Liver (tissue), 9 donors: ENCODE measurements around the gene TAOK2. TPM values are rescaled to one million over a fixed set of nuclear protein-coding genes. Genes with fewer than 3 reads are reported as not detected.
A peak's percentile ranks its signal among the peaks of the same experiment; 100 is the strongest.

Experiments
- DNase-seq: peaks from one replicate; pipeline ENCODE4 v3.0.0-alpha.2; 2017; ENCODE audit warnings: low spot score
- H3K27ac ChIP-seq, 2 donors: one replicate each; pipeline ENCODE4 v1.7.0; 2013; ENCODE audit warnings: inconsistent platforms in 2 of 2, low read length in 2 of 2, control low read depth in 1 of 2, low read depth in 1 of 2, mild to moderate bottlenecking in 1 of 2
- H3K27me3 ChIP-seq, 4 donors: one replicate each; pipeline versions ENCODE4 v1.6.1 to v1.7.0; 2013; ENCODE audit warnings: low read length in 3 of 4, inconsistent platforms in 1 of 4, mild to moderate bottlenecking in 1 of 4, moderate library complexity in 1 of 4; ENCODE audit not compliant: control insufficient read depth in 4 of 4, insufficient read depth in 4 of 4
- H3K36me3 ChIP-seq, 4 donors: one replicate each; pipeline versions ENCODE4 v1.6.1 to v1.7.0; 2013; ENCODE audit warnings: low read length in 3 of 4, mild to moderate bottlenecking in 3 of 4, low read depth in 1 of 4, moderate library complexity in 1 of 4; ENCODE audit not compliant: control insufficient read depth in 4 of 4, insufficient read depth in 3 of 4
- H3K4me1 ChIP-seq, 4 donors: one replicate each; pipeline versions ENCODE4 v1.6.1 to v1.7.0; 2013; ENCODE audit warnings: low read length in 3 of 4, mild to moderate bottlenecking in 3 of 4, moderate library complexity in 1 of 4; ENCODE audit not compliant: control insufficient read depth in 4 of 4, insufficient read depth in 4 of 4
- H3K4me3 ChIP-seq, 3 donors: one replicate each; pipeline versions ENCODE4 v1.6.1 to v1.7.0; 2013; ENCODE audit warnings: low read length in 3 of 3, control low read depth in 1 of 3, low read depth in 1 of 3, mild to moderate bottlenecking in 1 of 3
- H3K9ac ChIP-seq, 2 donors: one replicate each; pipeline ENCODE4 v1.7.0; 2013; ENCODE audit warnings: low read length in 2 of 2, mild to moderate bottlenecking in 2 of 2, moderate library complexity in 2 of 2, control low read depth in 1 of 2, low read depth in 1 of 2
- H3K9me3 ChIP-seq, 4 donors: one replicate each; pipeline versions ENCODE4 v1.6.1 to v1.7.0; 2013; ENCODE audit warnings: low read length in 3 of 4; ENCODE audit not compliant: control insufficient read depth in 4 of 4
- CTCF ChIP-seq: fragments of 150-350 bp; IDR thresholded peaks from 2 replicates; pipeline ENCODE4 v1.5.1; 2017; ENCODE audit warnings: improper control_type of control experiment, low read depth, low read length; ENCODE audit not compliant: missing input control
- EGR1 ChIP-seq, 2 donors: IDR thresholded peaks; 2 replicates each; pipeline ENCODE4 v1.6.1; 2016 to 2018; ENCODE audit warnings: antibody characterized with exemption in 2 of 2, low read depth in 2 of 2
- FOXA1 ChIP-seq: IDR thresholded peaks from 2 replicates; pipeline ENCODE4 v1.6.1; 2016; ENCODE audit warnings: antibody characterized with exemption
- FOXA2 ChIP-seq: IDR thresholded peaks from 2 replicates; pipeline ENCODE4 v1.6.1; 2016; ENCODE audit warnings: antibody characterized with exemption
- GABPA ChIP-seq, 2 donors: IDR thresholded peaks in 1 of 2; conservative IDR thresholded peaks in 1 of 2; 2 replicates each; pipeline ENCODE4 v1.6.1; 2016; ENCODE audit warnings: antibody characterized with exemption in 2 of 2, mild to moderate bottlenecking in 1 of 2, moderate library complexity in 1 of 2
- HNF4A ChIP-seq, 2 donors: conservative IDR thresholded peaks; 2 replicates each; pipeline ENCODE4 v1.6.1; 2016; ENCODE audit warnings: antibody characterized with exemption in 2 of 2, mild to moderate bottlenecking in 2 of 2
- HNF4G ChIP-seq: IDR thresholded peaks from 2 replicates; pipeline ENCODE4 v1.6.1; 2016; ENCODE audit warnings: antibody characterized with exemption
- JUND ChIP-seq, 2 donors: IDR thresholded peaks; 2 replicates each; pipeline ENCODE4 v1.6.1; 2016; ENCODE audit warnings: antibody characterized with exemption in 2 of 2
- MAX ChIP-seq: IDR thresholded peaks from 2 replicates; pipeline ENCODE4 v1.6.1; 2016; ENCODE audit warnings: antibody characterized with exemption
- NR2F2 ChIP-seq: IDR thresholded peaks from 2 replicates; pipeline ENCODE4 v1.6.1; 2016; ENCODE audit warnings: antibody characterized with exemption
- RAD21 ChIP-seq, 2 donors: IDR thresholded peaks; 2 replicates each; pipeline ENCODE4 v1.6.1; 2016; ENCODE audit warnings: antibody characterized with exemption in 2 of 2, mild to moderate bottlenecking in 2 of 2
- RXRA ChIP-seq, 2 donors: IDR thresholded peaks; 2 replicates each; pipeline ENCODE4 v1.6.1; 2017 to 2018; ENCODE audit warnings: antibody characterized with exemption in 2 of 2, mild to moderate bottlenecking in 1 of 2
- SP1 ChIP-seq: IDR thresholded peaks from 2 replicates; pipeline ENCODE4 v1.6.1; 2018; ENCODE audit warnings: antibody characterized with exemption, mild to moderate bottlenecking
- TAF1 ChIP-seq: conservative IDR thresholded peaks from 2 replicates; pipeline ENCODE4 v1.6.1; 2016; ENCODE audit warnings: antibody characterized with exemption, mild to moderate bottlenecking
- YY1 ChIP-seq: IDR thresholded peaks from 2 replicates; pipeline ENCODE4 v1.6.1; 2016; ENCODE audit warnings: antibody characterized with exemption, mild to moderate bottlenecking
- WGBS: extraction: QIAGEN DNeasy Blood & Tissue Kit; methylation state at CpG from one replicate; pipeline ENCODE4 v1.1.7; 2013; 5-methylcytosine and 5-hydroxymethylcytosine counted together
- polyA plus RNA-seq, 2 donors: library from polyadenylated mRNA; stranded (reverse) in 1 of 2; unstranded in 1 of 2; fragments of 200-250 nt in 1 of 2; fragments of >200 nt in 1 of 2; fragmentation: Nextera tagmentation in 1 of 2; extraction: Ambion mirVana in 1 of 2; gene quantifications; one replicate each; pipeline versions ENCODE4 v1.2.1 to v1.2.3, GENCODE V29; 2013 to 2015
- total RNA-seq, 2 donors: library from RNA; depleted of rRNA; stranded (reverse); fragments of >200 nt; gene quantifications; one replicate each; pipeline ENCODE4 v1.2.3, GENCODE V29; 2014
- TF ChIP-seq, protein P1 (sequence below): IDR thresholded peaks from 2 replicates; pipeline ENCODE4 v1.6.1; 2016; ENCODE audit warnings: antibody characterized with exemption
- TF ChIP-seq, protein P2 (sequence below): IDR thresholded peaks from 2 replicates; pipeline ENCODE4 v1.6.1; 2016; ENCODE audit warnings: antibody characterized with exemption, mild to moderate bottlenecking
- TF ChIP-seq, protein P3 (sequence below): IDR thresholded peaks from 2 replicates; pipeline ENCODE4 v1.6.1; 2016; ENCODE audit warnings: antibody characterized with exemption
- donor health status: healthy.
- donor health status: healthy.
- donor health status: healthy.
- donor health status: healthy.
- donor health status: healthy.

The TAOK2 gene
- total and polyA plus RNA-seq, 4 donors = 2.2 to 27.9 (median 16.0) TPM

DNA sequence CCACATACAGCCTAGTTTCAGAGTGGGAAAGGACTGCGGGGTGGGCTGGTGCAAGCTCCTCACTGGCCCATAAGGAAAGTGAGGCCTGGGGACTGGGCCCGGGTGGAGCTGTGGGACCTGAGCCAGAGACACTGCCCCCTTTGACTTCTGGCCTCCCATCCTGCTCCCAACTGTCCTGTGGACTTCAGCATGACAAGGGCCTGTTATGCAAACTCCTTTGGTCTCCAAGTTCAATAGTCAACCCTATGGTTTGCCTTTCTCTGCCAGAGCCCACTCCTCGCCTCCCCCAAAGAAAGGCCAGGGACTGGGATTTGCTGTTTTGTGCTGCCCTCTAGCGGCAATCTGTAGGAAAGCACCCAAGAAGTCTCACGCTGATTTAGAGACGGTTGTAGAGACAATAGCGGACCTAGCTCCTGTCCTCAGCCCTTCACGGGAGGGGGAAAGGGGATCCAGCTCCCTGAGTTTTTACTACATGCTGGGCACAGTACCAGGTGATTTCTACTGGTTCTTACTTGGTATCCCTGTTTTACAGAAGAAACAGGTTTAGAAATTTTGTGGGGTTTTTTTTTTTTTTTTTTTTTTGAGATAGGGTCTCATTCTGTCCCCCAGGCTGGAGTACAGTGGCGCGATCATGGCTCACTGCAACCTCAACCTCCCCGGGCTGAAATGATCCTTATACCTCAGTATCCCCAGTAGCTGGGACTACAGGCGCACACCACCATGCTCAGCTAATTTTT lies 58.6 kb downstream of the TAOK2 start:
- no peak for TF ChIP-seq SP1
- peak; percentile 62 for TF ChIP-seq CTCF
- peak in 1 of 2 donors; percentile 21 for TF ChIP-seq HNF4A (conservative IDR thresholded peaks at IDR 0.05)
- peak; percentile 64 to 73 for TF ChIP-seq RAD21 (IDR thresholded peaks at IDR 0.05)
- 25% methylated on average over 12 of the region's 12 CpGs for WGBS
- no peaks in the 10 kb centered on the region for H3K36me3 ChIP-seq
- H3K9me3 ChIP-seq = no peaks in the 10 kb centered on the region
- peaks cover 0 to 3% (median under 1%) of the 10 kb centered on the region in 4 donors for H3K27me3 ChIP-seq
- no peak overlapping the region for H3K9ac ChIP-seq
- H3K4me1 ChIP-seq = no peaks in the 10 kb centered on the region
- no peak overlapping the region for H3K4me3 ChIP-seq
- H3K27ac ChIP-seq = no peak overlapping the region
- DNase-seq = peak; percentile 65

DNA sequence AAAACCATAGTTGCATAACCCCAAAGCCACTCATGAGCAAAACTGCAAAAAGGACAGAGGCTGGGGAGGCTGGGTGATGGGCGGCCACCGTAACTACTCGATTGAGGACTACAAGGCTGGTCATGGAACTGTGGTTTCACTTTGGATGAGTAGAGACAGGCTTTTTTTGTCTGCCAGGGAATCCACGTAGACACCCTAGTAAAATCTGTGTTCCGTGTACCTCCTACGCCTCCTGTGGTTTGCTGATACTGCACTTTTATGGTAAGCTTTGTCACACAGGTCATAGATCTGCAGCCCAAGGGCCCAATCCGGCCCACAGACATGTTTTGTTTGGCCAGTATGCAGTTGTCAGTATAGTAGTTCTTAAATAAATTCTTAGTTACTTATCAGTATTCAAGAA lies 59.6 kb downstream of the TAOK2 start:
- Histone ChIP-seq H3K4me1 (no peaks in the 10 kb centered on the region), H3K27me3 (peaks cover 0 to 3% (median under 1%) of the 10 kb centered on the region in 4 donors), H3K9ac (no peak overlapping the region), H3K4me3 (no peak overlapping the region), H3K27ac (no peak overlapping the region), H3K36me3 (no peaks in the 10 kb centered on the region), H3K9me3 (no peaks in the 10 kb centered on the region)
- WGBS = 64% methylated on average over 7 of the region's 7 CpGs
- no peak for DNase-seq
- TF ChIP-seq NR2F2 (no peak), RXRA (IDR thresholded peaks at IDR 0.05) (no peak), RAD21 (IDR thresholded peaks at IDR 0.05) (no peak), SP1 (no peak), EGR1 (IDR thresholded peaks at IDR 0.05; ENCODE audit: low read depth in 2 of 2) (no peak), GABPA (IDR thresholded peaks at IDR 0.05 in 1 of 2, conservative IDR thresholded peaks at IDR 0.05 in 1 of 2) (no peak), FOXA2 (no peak), HNF4G (no peak), YY1 (no peak), TAF1 (no peak), JUND (IDR thresholded peaks at IDR 0.05) (no peak), HNF4A (conservative IDR thresholded peaks at IDR 0.05) (no peak), FOXA1 (no peak), CTCF (no peak), MAX (no peak)
- TF ChIP-seq, protein P1, sequence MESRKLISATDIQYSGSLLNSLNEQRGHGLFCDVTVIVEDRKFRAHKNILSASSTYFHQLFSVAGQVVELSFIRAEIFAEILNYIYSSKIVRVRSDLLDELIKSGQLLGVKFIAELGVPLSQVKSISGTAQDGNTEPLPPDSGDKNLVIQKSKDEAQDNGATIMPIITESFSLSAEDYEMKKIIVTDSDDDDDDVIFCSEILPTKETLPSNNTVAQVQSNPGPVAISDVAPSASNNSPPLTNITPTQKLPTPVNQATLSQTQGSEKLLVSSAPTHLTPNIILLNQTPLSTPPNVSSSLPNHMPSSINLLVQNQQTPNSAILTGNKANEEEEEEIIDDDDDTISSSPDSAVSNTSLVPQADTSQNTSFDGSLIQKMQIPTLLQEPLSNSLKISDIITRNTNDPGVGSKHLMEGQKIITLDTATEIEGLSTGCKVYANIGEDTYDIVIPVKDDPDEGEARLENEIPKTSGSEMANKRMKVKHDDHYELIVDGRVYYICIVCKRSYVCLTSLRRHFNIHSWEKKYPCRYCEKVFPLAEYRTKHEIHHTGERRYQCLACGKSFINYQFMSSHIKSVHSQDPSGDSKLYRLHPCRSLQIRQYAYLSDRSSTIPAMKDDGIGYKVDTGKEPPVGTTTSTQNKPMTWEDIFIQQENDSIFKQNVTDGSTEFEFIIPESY = no peak
- TF ChIP-seq, protein P2, sequence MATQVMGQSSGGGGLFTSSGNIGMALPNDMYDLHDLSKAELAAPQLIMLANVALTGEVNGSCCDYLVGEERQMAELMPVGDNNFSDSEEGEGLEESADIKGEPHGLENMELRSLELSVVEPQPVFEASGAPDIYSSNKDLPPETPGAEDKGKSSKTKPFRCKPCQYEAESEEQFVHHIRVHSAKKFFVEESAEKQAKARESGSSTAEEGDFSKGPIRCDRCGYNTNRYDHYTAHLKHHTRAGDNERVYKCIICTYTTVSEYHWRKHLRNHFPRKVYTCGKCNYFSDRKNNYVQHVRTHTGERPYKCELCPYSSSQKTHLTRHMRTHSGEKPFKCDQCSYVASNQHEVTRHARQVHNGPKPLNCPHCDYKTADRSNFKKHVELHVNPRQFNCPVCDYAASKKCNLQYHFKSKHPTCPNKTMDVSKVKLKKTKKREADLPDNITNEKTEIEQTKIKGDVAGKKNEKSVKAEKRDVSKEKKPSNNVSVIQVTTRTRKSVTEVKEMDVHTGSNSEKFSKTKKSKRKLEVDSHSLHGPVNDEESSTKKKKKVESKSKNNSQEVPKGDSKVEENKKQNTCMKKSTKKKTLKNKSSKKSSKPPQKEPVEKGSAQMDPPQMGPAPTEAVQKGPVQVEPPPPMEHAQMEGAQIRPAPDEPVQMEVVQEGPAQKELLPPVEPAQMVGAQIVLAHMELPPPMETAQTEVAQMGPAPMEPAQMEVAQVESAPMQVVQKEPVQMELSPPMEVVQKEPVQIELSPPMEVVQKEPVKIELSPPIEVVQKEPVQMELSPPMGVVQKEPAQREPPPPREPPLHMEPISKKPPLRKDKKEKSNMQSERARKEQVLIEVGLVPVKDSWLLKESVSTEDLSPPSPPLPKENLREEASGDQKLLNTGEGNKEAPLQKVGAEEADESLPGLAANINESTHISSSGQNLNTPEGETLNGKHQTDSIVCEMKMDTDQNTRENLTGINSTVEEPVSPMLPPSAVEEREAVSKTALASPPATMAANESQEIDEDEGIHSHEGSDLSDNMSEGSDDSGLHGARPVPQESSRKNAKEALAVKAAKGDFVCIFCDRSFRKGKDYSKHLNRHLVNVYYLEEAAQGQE = no peak
- TF ChIP-seq, protein P3, sequence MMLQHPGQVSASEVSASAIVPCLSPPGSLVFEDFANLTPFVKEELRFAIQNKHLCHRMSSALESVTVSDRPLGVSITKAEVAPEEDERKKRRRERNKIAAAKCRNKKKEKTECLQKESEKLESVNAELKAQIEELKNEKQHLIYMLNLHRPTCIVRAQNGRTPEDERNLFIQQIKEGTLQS = no peak
